ENCODE data around the gene GPLD1. TPM values are rescaled to one million over a fixed set of nuclear protein-coding genes. Genes with fewer than 3 reads are reported as not detected.

The GPLD1 gene
- total RNA-seq, 1 donor: 0.72 TPM

GRCh38 chr6:24493945-24494820 is 4.8 kb upstream of the GPLD1 start:
- DNase-seq (ENCODE audit: insufficient read length, low spot score, missing footprints): peak; percentile 65
- no peak for TF ChIP-seq CTCF (IDR thresholded peaks at IDR 0.05; ENCODE audit: extremely low read depth, low read depth, low read length)
- peak overlapping the region; percentile 92 for H3K4me2 ChIP-seq (ENCODE audit: insufficient read depth, low read length)
- no peaks in the 10 kb centered on the region for H3K36me3 ChIP-seq (ENCODE audit: insufficient read depth, low read length)
- no peak overlapping the region for H3K27ac ChIP-seq (ENCODE audit: low read depth, low read length)
- peaks cover 5% of the 10 kb centered on the region for H3K4me1 ChIP-seq (ENCODE audit: insufficient read depth, low read length)
- peaks cover 6% of the 10 kb centered on the region for H3K27me3 ChIP-seq (ENCODE audit: insufficient read depth, low read length)
- H2AFZ ChIP-seq (ENCODE audit: low read length): peak overlapping the region; percentile 95
- H3K9me3 ChIP-seq (ENCODE audit: low read depth, low read length): no peaks in the 10 kb centered on the region
- H3K4me3 ChIP-seq (ENCODE audit: insufficient read depth, low read length): peak overlapping the region; percentile 77
- H4K20me1 ChIP-seq (ENCODE audit: insufficient read depth, low read length): no peaks in the 10 kb centered on the region
- no peaks in the 10 kb centered on the region for H3K79me2 ChIP-seq (ENCODE audit: insufficient read depth, low read length)

DNA sequence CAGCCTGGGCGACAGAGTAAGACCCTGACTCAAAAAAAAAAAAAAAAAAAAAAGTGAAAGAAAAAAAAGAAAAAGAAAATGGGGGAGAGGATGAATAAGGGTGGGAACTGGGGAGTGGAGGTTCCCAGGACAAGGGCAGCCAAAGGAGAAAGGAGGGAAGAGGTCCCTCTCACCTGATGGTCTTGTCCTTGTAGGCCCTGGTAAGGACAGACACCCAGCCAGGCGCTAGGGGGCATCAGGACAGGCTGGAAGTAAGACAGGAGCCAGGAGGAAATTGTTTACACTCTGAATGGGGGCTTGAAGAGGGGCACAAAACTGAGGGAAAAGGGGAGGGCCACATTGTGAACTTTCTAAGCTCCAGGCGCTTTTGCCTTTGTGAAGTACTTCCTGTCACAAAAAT is 3.1 kb upstream of the GPLD1 start:
- no peak for DNase-seq (ENCODE audit: insufficient read length, low spot score, missing footprints)

GRCh38 chr6:24490948-24491347 is 1.6 kb upstream of the GPLD1 start:
- no peaks in the 10 kb centered on the region for H3K9me3 ChIP-seq (ENCODE audit: low read depth, low read length)
- H3K4me1 ChIP-seq (ENCODE audit: insufficient read depth, low read length): peaks cover 5% of the 10 kb centered on the region
- no peak overlapping the region for H3K4me3 ChIP-seq (ENCODE audit: insufficient read depth, low read length)
- peak; percentile 62 for DNase-seq (ENCODE audit: insufficient read length, low spot score, missing footprints)
- H3K27ac ChIP-seq (ENCODE audit: low read depth, low read length): no peak overlapping the region
- no peak overlapping the region for H2AFZ ChIP-seq (ENCODE audit: low read length)
- no peaks in the 10 kb centered on the region for H4K20me1 ChIP-seq (ENCODE audit: insufficient read depth, low read length)
- H3K4me2 ChIP-seq (ENCODE audit: insufficient read depth, low read length): no peak overlapping the region
- peaks cover 6% of the 10 kb centered on the region for H3K27me3 ChIP-seq (ENCODE audit: insufficient read depth, low read length)
- TF ChIP-seq CTCF (IDR thresholded peaks at IDR 0.05; ENCODE audit: extremely low read depth, low read depth, low read length): no peak
- H3K36me3 ChIP-seq (ENCODE audit: insufficient read depth, low read length): no peaks in the 10 kb centered on the region
- H3K79me2 ChIP-seq (ENCODE audit: insufficient read depth, low read length): no peaks in the 10 kb centered on the region

More for the DNA sequence above, 3.1 kb upstream of the GPLD1 start:
- Histone ChIP-seq H3K4me1 (ENCODE audit: insufficient read depth, low read length) (peaks cover 5% of the 10 kb centered on the region), H3K4me3 (ENCODE audit: insufficient read depth, low read length) (no peak overlapping the region), H3K4me2 (ENCODE audit: insufficient read depth, low read length) (no peak overlapping the region), H3K27ac (ENCODE audit: low read depth, low read length) (no peak overlapping the region), H3K36me3 (ENCODE audit: insufficient read depth, low read length) (no peaks in the 10 kb centered on the region), H3K27me3 (ENCODE audit: insufficient read depth, low read length) (peaks cover 6% of the 10 kb centered on the region), H3K79me2 (ENCODE audit: insufficient read depth, low read length) (no peaks in the 10 kb centered on the region), H4K20me1 (ENCODE audit: insufficient read depth, low read length) (no peaks in the 10 kb centered on the region), H3K9me3 (ENCODE audit: low read depth, low read length) (no peaks in the 10 kb centered on the region), H2AFZ (ENCODE audit: low read length) (no peak overlapping the region)
- peak; percentile 27 for TF ChIP-seq CTCF (IDR thresholded peaks at IDR 0.05; ENCODE audit: extremely low read depth, low read depth, low read length)

DNA sequence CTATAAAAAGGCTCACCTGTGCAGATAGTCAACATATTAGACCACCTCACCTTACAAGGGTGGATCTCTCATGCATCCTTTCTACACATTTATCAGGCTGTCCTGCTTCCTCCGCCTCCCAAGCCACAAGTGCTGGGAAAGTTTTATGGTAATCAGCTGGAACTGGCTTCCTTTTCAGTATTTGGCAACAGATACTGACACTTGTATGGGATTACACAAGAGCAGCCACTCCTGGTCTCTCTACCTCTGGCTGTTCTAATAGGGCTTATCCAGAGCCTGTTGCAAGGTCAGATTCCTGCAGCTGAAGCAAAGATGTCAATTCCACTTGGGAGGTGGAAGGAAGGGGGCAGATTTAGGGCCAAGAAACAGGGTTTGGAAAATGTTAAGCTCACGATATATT is 503 bp upstream of the GPLD1 start:
- DNase-seq (ENCODE audit: insufficient read length, low spot score, missing footprints): no peak
- H3K4me3 ChIP-seq (ENCODE audit: insufficient read depth, low read length): no peak overlapping the region
- TF ChIP-seq CTCF (IDR thresholded peaks at IDR 0.05; ENCODE audit: extremely low read depth, low read depth, low read length): no peak
- no peaks in the 10 kb centered on the region for H3K79me2 ChIP-seq (ENCODE audit: insufficient read depth, low read length)
- no peak overlapping the region for H2AFZ ChIP-seq (ENCODE audit: low read length)
- H3K27me3 ChIP-seq (ENCODE audit: insufficient read depth, low read length): peaks cover 6% of the 10 kb centered on the region
- H3K4me1 ChIP-seq (ENCODE audit: insufficient read depth, low read length): no peaks in the 10 kb centered on the region
- H3K27ac ChIP-seq (ENCODE audit: low read depth, low read length): no peak overlapping the region
- H4K20me1 ChIP-seq (ENCODE audit: insufficient read depth, low read length): no peaks in the 10 kb centered on the region
- H3K4me2 ChIP-seq (ENCODE audit: insufficient read depth, low read length): no peak overlapping the region
- no peaks in the 10 kb centered on the region for H3K9me3 ChIP-seq (ENCODE audit: low read depth, low read length)
- H3K36me3 ChIP-seq (ENCODE audit: insufficient read depth, low read length): no peaks in the 10 kb centered on the region
